NCI-H345 (cell line): ENCODE data around the gene CTNS.

ENCODE experiments used
- DNase-seq: peaks from one replicate; lab custom pipeline; 2025; lab: John Stamatoyannopoulos, UW

Gene CTNS

DNA sequence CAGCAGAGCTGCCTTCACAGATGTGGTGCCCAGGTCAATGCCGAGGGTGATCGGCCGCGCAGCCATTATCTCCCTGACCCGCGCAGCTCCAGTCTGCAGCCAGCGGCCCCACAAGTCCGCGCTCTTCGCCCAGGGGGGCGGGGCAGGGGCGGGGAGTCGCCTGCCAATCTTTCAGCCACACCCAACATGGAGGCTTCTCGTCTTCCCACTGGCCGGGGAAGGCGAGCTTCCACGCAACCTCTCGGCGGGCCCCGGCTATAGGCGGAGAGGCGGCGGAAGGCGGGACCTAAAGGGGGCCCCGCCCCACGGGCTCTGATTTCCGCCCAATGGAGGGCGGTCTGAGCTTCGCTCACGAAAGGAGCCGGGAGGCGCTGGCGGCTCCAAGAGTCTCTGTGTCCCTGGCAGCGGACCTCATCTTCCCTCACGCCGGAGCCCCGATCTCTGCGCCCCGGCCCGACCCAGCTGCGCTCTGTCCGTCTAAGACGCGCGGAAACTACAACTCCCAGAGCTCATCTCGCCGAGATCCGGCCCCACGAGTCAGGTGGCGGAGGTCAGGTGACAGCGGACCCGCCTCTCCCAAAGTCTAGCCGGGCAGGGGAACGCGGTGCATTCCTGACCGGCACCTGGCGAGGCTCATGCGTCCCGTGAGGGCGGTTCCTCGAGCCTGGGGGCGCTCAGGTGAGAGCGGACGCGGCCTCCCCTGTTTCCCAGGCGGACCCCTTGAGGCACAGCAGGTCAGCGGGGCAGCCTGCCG, at the start of gene CTNS, which contains the start of gene SHPK:
CTNS (plus strand) TSS at position 607 of the 754 bp plus-strand sequence. CDS start 3,447 bp downstream, outside the sequence.
SHPK (minus strand) TSS at position 97 of the 754 bp plus-strand sequence; CDS start at position 66, 31 bp downstream.
- peak; percentile 93 for DNase-seq

DNA sequence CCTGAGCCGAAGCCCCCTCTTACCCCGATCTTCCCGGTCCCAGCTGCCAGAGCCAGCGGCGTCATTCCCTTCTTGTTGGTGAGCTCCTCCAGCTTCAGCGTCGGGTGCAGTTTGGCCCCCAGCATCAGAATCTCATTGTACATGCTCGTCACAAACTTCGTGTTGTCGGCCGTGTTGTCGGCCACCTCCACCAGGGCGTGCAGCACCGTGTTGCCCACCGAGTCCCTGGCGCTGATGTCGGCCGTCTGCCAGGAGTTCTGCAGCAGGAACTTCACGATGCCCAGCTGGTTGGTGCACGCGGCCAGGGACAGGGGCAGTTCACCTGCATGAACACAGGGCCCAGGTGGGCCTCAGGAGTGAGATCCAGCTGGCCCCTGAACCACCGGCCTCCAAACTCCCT, 46.8 kb upstream of the CTNS start:
- no peak for DNase-seq

DNA sequence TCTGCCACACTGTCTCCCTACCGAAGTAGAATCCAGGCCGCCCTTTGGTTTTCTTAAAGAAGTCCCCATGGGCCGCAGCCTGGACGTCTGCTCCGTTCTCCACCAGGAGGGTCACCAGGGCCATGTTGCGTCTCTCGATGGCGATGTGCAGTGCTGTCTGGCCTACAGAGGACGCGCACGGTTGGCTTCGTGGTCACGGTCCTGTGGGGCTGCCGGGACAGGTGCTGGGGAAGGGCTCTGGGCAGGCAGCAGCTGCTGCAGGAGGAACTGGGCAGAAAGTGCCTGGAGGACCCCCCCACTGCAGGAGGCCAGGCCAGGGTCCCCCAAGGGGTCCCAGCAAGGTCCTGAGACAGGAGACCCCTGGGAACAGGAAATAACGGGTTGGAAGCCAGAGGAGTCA, 46.3 kb upstream of the CTNS start:
- no peak for DNase-seq

DNA sequence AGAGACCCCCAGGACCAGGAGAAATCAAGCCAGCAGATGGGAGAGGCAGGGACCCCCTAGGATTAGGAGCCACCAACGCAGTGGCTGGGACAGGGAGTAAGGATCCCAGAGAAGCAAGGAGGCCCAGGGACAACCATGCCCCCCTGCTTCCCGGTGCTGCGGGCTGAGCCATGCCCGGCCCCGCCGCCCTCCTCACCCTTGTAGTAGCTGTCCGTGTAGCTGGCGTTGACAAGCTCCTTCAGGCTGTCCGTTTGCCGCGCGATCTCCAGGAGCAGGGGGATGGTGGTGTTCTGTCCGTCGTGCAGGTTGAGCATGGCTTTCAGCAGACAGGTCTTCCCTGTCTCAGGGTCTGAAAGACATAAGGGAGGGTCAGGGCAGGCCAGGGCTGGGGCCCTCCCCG, 45.8 kb upstream of the CTNS start:
- DNase-seq, result no peak

DNA sequence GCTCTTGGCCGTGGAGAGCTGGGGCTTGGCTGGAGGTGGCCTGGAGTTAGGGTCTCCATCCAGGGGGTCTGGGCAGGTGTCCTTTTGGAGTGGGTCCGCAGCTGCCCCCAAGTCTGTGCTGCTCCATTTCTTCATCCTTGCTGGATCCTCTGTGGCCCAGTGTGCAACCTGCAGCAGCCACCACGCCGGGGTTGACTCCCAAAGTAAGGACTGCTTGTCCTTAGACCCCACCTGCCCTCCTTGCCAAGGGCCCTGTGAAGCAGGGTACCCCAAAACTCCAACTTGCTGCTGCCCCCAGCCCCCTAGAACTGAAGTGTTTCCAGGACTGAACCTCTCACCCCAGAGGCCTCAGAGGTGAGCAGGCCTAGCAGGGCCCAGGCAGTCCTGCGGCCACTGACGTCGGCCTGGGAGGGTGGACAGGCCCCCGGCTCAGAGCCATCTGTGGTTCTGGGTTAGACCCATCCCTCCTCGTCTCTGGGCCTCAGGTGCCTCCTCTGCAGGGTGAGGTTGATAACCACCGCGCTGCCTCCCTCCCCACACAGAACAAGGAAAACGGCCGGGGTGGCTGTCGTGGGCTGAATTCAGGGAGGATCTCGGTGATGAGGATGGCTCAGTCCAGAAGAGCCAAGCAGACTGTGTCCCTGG, 44.2 kb upstream of the CTNS start:
- DNase-seq, result no peak

DNA sequence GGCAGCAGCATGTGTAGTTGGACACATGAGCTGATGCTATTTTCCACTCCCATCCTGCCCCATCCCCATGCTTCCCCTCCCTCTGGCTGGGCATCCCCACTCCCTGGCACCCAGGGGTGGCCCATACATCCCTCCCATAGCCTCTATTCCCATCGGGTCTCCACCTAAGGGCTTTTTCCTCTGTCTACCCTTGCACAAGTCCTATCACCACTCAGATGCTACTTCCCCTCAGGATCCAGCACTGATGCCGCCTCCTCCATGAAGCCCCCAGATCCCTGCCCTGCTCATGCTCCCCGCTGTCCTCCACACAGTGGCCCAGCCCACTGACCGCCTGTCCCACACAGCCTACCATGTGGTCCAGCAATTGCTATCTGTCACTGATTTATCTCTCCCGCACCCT, 43.2 kb upstream of the CTNS start:
- no peak for DNase-seq

DNA sequence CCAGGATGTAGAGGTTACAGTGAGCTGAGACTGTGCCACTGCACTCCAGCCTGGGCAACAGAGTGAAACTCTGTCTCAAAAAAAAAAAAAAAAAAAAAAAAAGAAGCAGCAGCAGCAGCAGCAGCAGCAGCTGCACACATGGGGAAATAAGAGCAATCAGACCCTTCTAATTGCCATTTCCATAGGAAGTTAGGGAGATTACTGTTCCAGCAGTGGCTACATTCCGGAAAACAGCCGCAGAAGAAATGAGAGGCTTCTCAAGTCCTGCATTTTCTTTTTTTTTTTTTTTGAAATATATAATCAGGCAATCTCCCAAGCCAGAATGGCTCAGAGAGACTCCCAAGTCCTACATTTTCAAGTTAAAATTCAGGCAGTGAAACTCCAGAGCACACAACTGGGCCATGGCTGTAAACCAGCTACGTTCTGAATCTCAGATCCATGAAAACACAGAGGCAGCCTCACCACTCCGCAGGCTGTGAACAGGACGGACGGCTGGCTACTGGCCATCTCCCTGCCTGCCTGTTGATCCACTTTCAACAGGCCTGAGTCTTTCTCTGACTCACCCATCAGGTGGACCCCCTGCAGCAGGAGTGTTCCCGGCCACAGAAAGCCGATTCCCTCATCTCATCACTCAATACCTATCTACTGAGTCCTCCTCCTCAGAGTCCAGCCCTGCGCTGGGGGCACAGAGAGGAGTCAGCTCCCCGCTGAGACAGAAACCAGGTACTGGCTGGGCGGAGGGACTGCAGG, 42.3 kb upstream of the CTNS start:
- DNase-seq, result no peak

DNA sequence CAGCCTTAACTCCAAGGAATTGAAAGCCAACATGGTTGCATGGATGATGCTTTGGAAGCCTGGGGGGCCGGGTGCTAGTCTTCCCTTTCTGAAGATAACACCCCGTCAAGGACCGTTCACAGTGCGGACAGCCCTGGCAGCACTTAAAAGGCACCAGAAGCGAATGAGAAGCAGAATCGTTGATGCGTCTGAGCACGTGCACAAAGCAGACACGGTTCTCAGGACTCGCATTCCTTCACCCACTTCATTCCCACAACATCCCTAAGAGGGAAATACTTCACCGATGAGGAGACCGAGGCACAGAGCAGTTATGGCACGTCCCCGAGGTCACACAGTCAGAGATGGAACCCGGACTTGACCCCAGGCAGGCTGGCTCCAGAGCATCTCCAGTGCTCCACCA, 41.6 kb upstream of the CTNS start:
- DNase-seq, result no peak

DNA sequence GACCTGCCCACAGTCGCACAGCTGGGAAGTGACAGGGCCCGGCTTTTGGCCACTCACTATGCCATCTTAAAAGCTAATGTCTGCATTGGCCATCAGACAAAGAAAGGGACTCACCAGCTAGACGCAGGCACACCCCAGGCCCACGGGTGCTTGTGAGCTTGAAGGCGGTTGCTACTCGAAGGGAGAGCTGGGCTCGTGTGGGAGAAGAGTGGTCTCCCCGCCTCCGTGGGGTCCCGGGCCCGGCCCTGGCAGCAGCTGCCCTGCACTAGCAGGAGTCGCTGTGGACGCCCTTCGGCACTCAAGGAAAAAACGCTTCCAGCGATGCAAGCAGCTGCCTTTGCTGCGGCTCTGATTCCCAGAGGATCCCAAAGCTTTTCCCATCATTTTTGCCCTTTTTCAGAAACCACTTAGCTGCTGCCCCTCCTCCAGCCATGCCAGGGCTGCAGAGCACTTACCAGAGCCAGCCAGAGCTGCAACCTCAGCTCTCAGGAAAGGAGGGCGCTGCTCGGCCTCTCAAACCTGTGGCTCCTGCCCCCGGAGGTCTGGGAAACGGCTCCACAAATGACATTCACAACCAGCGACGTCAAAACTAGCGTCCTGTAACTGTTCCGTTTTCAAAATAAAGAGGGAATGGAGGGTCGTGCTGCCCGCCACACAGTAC, 39.6 kb upstream of the CTNS start:
- DNase-seq, result no peak

DNA sequence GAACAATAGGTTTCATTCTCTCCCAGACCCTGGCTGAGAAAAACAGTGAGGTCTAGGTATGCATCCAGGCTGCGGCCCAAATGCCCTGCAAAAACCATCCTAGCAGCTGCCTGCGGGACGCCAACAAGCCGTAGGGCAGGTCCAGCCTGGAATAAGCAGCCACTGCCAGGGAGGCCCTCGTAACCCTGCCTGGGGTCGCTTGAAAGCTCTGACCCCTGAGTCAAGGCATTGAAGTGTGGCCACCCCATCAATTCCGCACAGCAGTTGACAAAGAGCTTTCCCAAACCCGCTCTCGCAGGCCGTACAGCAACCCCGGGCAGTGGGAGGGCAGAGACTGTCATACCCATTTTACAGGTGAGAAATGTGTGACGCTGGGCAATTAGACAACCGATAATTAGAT, 38.5 kb upstream of the CTNS start:
- DNase-seq, result no peak

DNA sequence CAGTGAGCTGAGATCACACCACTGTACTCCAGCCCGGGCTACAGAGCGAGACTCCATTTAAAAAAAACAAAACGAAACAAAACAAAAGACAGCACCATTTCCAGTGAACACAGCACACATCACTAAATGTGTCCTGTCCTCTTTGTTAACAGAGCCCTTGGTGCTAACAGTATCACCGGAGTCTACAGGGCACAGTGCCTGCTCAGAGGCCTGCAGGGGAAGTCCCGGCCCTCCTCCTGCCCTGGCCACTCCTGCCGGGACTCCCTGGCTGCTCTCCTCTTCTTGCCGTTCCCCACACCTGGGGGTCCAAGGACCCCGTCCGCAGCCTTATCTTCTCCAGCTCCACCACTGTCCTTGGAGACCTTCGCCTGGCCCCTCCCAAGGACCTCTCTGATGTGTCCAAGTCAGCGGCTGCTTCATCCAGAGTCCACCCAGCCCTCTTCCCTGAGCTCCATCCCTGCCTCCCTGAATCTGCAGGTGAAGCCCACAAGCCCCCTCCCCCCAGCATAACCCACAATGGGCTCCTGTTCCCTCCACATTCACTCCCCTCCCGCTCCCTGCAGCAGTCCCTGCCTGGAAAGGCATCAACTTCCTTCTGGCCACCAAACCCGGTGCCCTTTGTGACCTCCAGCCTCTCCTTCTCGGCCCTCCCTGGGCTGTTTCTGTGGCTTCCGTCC, 35.9 kb upstream of the CTNS start:
- no peak for DNase-seq

DNA sequence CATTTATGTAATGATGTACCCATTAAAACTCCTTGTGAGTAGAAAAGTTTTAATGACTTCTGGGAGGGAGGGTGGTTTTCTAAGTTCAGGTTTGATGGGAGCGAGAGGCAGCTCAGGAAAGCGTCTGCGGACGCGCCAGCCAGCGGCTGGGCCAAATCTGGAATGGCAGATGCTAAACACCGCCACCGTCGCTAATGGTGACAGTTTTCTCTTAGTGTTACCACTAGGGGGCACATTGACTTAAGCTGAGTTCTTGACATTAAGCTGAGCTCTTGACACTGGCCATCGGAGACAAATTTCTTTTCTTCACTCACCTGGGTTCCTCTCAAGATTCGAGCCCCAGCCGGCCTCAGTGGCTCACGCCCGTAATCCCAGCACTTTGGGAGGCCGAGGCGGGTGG, 34.1 kb upstream of the CTNS start:
- no peak for DNase-seq

DNA sequence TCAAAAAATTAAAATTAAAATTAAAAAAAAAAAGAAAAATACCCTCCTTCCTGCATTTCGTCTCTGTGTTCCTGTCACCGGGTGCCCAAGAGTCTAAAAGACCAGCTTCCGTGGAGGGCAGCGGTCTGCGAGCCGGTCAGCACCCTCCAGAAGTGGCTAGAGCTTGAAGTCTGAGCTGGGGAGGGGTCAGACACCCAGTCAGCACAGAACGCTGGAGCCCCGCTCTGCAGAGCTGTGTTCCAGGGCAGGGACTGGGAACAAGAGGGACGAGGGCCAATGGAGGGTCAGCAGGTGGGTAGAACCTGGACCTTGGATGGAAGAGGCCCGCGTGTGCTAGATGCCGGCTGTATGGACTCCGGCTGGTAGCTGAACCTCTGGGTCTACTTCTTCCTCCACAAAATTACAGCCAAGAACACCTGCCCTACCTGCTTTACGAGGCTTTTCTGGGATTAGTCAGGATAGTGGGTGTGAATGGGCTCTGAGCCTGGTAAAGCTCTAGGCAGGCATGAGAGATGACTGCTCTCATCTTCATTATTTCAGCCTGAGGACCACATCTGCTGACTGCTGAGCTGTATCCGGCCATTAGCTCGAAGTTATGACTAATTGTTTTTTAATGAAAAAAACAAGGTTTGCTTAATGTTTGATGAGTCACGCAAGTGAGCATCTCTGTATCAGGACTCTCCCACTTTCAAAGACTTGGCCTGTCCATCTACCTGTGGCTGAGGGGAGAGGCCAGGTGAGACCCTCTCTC, 33.3 kb upstream of the CTNS start:
- no peak for DNase-seq

DNA sequence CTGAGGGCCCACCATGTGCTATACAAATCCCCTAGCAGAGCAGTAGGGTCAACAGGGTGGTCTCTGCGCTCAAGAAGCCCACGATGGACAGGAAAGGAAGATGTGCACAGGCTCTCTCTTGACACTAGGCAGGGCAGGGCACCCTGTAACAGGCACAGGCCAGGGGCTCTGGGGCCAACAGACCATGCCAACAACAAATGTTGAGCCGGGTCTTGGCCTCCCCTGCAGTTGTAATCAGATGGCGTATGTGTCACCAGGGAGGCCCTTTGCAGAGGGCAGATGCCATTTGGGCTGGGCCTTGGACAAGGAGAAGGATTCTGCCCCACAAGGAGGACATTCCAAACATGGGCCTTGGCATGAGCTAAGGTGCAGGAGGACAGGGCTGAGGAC, 32.7 kb upstream of the CTNS start:
- DNase-seq, result no peak

DNA sequence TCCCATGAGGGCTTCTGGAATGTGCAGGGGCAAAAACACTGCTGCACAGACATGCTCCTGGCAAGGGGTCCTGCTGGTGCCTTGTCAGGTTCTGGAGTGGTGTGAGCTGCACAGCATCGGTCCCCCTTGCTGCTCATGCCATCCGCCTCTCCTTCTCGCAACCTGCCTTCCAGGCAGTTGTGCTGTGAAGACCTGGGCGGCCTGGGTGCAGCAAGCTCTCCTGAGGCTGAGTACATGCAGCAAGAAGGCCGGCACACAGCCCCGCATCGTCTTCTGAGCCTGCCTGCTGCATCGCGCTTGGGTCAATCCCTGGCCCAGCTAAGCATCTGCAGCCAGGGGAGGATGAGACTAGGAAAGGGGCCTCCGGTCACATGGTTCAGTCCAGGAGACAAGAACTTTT, 26.9 kb upstream of the CTNS start:
- DNase-seq, result no peak

DNA sequence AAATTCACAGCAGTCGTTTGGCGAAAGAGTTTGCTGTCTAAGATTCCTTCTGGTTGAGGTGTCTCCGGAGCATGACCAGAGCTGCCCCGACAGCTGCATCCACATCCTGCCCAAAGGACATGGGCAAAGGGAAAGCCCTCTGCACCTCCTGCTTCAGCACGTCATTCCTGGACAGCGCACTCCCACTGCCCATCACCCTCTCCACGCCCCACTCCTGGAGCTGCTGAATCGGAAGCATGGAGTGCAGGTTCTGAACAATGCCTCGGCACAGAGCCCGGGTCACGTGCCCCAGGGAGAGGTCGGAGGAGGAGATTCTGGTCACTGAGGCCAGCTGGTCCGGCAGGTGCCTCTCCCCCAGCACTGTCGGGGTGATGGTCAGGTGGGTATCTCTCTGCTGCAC, 26.0 kb upstream of the CTNS start:
- no peak for DNase-seq

DNA sequence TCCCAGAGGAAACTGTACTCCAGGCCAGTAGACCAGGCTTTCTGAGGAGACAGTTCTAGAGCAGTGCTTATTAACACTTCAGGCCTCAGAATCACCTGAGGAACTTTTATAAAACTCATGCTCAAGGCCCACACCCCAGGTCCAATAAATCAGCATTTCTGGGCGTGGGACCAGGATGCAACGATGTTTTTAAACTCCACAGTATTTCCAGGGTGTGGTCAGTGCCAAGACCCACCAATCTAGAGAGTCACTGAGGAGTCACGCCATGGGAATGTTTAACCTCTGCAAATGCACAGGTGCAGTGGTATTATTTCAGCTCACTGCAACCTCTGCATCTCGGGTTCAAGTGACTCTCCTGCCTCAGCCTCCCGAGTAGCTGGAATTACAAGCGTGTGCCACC, 23.4 kb upstream of the CTNS start:
- DNase-seq, result no peak

DNA sequence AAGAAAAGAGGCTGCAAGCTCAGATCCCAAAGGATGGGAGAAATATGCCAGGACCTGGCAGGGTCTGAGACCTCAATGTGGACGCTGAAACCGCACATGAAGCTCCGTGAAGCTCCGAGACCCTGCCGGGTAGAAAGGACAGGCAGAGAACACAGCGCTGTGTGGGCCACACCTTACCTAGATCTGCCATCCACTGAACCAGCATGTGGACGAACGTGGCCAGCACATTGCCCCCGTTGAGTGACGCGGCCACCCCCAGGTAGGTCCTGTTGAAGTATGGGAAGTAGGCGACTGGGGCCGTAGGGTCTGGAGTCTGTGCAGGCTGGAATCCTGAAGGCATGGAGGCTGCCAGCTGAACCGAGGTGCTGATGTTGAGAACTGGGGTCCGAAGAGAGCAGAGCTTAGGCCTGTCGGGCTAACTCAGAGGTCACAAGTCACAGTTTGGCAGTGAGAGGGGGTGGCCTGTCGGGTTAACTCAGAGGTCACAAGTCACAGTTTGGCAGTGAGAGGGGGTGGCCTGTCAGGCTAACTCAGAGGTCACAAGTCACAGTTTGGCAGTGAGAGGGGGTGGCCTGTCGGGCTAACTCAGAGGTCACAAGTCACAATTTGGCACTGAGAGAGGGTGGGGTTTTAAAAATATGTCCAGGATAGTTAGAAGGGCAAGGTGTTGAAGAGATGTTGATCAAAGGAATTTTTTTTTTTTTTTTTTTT, 21.2 kb upstream of the CTNS start:
- DNase-seq, result no peak

DNA sequence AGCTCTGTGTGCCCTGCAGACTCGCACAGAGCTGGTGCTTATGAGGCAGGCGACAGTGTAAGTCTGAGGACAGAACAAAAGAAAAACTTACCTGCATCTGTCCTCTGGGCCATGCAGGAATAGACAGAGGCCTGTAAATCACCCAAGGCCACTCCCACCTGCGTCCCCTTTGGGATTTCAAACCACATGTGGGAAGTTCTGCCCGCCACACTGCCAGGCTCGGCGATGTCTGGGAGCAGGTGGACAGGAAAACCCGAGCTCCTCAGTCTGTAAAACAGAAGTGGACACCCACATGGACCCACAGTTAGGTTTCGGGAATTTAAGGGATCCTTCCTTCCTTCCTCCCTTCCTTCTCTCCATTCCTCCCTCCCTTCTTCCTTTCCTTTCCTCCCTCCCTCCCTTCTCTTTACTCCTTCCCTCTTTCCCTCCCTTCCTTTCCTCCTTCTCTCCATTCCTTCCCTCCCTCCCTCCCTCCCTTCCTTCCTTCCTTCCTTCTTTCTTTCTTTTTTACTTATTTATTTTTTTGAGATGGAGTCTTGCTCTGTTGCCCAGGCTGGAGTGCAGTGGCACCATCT, 15.3 kb upstream of the CTNS start:
- no peak for DNase-seq

DNA sequence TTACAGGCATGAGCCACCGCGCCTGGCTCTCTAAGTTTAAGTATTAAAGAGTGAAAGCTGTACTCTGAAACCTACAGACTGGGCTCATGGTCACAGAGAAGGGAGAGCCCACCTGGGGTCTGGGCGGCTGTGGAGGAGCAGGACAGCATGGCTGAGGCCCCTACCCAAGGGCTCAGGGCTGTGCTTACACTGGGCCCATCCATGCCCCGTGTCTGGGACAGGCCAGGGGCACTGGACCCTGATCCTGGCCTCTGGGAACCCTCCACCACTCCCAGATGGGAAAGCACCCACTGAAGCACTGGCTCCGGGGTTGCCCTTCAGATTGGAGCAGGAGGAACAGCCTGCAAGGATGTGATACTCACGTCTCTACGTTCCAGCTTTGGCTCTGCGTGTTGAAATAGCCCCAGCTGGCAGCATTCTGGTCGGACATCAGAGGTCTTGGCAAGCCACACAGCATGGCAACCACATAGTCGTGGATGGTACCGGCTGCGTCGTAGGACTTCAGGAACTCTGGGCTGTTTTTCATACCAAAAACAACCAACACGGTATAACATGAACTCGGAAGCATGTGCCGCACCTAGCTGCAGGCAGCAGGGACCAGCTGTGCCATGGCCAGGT, 13.5 kb upstream of the CTNS start:
- DNase-seq, result no peak
